ENCODE data around the gene FBL.
"Not testable (repeated sequence)": the region's sequence is repeated elsewhere in the genome, so short reads cannot be mapped to it uniquely, and the experiment has no call there.

- not testable (repeated sequence) for TF ChIP-seq FOXP2 (optimal IDR thresholded peaks at IDR 0.05; ENCODE audit: control extremely low read depth, extremely low read length, insufficient read depth); EZH2 (IDR thresholded peaks at IDR 0.05)
Measured at GRCh38 chr19:39875401-39875864, 29.3 kb upstream of the FBL start.
